ENCODE data around the gene ATP4B.

DNA sequence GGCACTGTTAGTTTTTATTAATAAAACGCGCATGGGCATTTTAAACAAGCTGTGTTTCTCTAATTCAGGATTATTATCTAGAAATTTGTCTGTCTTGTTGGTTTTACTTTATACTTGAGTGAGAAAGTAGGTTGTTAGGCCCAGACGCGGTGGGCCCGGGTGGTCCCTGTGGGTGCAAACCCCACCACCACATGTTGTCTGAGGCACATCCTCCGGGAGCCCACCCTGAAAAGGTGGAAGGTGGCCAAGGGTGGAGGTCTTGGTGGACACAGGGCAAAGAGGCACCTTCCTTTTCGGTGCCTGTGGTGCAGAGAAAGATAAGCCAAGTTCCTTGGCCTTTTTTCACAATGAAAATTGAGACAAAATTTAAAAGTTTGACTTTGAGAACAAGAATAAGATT is 16.6 kb downstream of the ATP4B start:
- no peak for TF ChIP-seq CTCF (conservative IDR thresholded peaks at IDR 0.05; ENCODE audit: low read depth, low read length)
- TF ChIP-seq EZH2 (IDR thresholded peaks at IDR 0.05; ENCODE audit: borderline replicate concordance, low read depth, low read length, poor library complexity, severe bottlenecking) = no peak

Measured in A673 (cell line).